Measurements from ENCODE around the gene ACKR1. TPM values are rescaled to one million over a fixed set of nuclear protein-coding genes. Genes with fewer than 3 reads are reported as not detected.

The ACKR1 gene
- total and polyA plus RNA-seq, 2 donors (not counting 1 experiment from before 2014, with no cell fraction given): not detected

DNA sequence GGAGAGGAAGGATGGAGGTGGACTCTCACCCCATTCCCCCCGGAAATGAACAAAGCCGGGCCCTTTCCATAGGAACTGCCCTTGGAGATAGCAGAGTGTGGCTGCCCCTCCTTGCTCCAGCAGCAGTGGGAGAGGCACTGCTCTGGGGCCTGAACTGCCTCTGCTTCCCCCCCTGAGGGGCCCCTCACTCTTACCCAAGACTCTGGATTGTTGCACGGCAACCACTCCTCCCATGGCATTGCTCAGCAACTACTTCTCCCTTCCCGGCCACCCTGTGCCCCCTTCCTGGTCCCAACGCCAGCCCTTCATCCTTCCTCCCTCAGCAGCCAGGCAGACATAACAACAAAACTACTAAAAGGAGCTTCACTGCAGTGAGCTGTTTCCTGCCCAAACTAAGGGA is 3.0 kb upstream of the ACKR1 start:
- no peaks in the 10 kb centered on the region for H3K9me3 ChIP-seq (ENCODE audit: control insufficient read depth, insufficient read depth, low read depth, low read length)
- no peaks in the 10 kb centered on the region for H3K4me1 ChIP-seq (ENCODE audit: control insufficient read depth, extremely low read depth, insufficient read depth, low read length)
- no peaks in the 10 kb centered on the region for H3K27me3 ChIP-seq (ENCODE audit: control insufficient read depth, insufficient read depth, low read length)
- no peak for DNase-seq (ENCODE audit: low read depth in 2 of 2)
- H3K36me3 ChIP-seq (ENCODE audit: control insufficient read depth, insufficient read depth, low read length): no peaks in the 10 kb centered on the region
- H3K4me3 ChIP-seq (replicated peaks in 1 of 4; ENCODE audit: control extremely low read depth in 1 of 4, insufficient read depth in 1 of 4, low read depth in 3 of 4, low read length in 4 of 4): no peak overlapping the region
- TF ChIP-seq, protein P1, sequence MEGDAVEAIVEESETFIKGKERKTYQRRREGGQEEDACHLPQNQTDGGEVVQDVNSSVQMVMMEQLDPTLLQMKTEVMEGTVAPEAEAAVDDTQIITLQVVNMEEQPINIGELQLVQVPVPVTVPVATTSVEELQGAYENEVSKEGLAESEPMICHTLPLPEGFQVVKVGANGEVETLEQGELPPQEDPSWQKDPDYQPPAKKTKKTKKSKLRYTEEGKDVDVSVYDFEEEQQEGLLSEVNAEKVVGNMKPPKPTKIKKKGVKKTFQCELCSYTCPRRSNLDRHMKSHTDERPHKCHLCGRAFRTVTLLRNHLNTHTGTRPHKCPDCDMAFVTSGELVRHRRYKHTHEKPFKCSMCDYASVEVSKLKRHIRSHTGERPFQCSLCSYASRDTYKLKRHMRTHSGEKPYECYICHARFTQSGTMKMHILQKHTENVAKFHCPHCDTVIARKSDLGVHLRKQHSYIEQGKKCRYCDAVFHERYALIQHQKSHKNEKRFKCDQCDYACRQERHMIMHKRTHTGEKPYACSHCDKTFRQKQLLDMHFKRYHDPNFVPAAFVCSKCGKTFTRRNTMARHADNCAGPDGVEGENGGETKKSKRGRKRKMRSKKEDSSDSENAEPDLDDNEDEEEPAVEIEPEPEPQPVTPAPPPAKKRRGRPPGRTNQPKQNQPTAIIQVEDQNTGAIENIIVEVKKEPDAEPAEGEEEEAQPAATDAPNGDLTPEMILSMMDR (conservative IDR thresholded peaks at IDR 0.05 in 1 of 2, IDR thresholded peaks at IDR 0.05 in 1 of 2; ENCODE audit: low read depth in 1 of 2, low read length in 2 of 2): no peak
- no peak for TF ChIP-seq EZH2 (IDR thresholded peaks at IDR 0.05; ENCODE audit: low read length, missing control alignments)
- H3K27ac ChIP-seq (ENCODE audit: insufficient read depth, low read length): no peak overlapping the region
- no peaks in the 10 kb centered on the region for H3K79me2 ChIP-seq (ENCODE audit: control insufficient read depth, insufficient read depth, low read length)
- no peak overlapping the region for H2AFZ ChIP-seq (ENCODE audit: low read length)
- no peaks in the 10 kb centered on the region for H4K20me1 ChIP-seq (ENCODE audit: control insufficient read depth, extremely low read depth, insufficient read depth, low read length)
- H3K9ac ChIP-seq (ENCODE audit: insufficient read depth, low read length): no peak overlapping the region
- no peak overlapping the region for H3K4me2 ChIP-seq (ENCODE audit: extremely low read depth, insufficient read depth, low read length)

DNA sequence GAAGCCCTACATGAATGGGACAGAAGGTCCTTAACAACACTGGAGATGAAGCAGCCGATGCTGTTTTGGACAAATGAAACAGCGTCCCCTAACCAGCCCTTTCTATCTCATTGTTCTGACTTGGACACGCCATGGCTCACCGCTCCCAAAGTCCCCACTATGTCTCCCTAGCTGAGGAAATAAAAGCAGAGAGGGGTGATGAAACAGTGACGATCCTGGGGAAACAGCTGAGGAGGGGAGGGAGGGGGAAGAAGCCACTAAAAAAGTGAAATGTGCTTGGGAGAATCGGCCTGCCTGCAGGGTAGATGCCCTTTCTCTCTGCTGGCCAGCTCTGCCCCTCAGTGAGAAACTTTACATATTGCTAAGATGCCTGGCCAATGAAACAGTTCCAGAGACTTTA is 1.1 kb upstream of the ACKR1 start:
- H3K79me2 ChIP-seq (ENCODE audit: control insufficient read depth, insufficient read depth, low read length): no peaks in the 10 kb centered on the region
- no peaks in the 10 kb centered on the region for H3K4me1 ChIP-seq (ENCODE audit: control insufficient read depth, extremely low read depth, insufficient read depth, low read length)
- no peak overlapping the region for H3K4me2 ChIP-seq (ENCODE audit: extremely low read depth, insufficient read depth, low read length)
- H2AFZ ChIP-seq (ENCODE audit: low read length): no peak overlapping the region
- H3K9ac ChIP-seq (ENCODE audit: insufficient read depth, low read length): no peak overlapping the region
- H3K9me3 ChIP-seq (ENCODE audit: control insufficient read depth, insufficient read depth, low read depth, low read length): no peaks in the 10 kb centered on the region
- no peak for TF ChIP-seq EZH2 (IDR thresholded peaks at IDR 0.05; ENCODE audit: low read length, missing control alignments)
- TF ChIP-seq, protein P1 (conservative IDR thresholded peaks at IDR 0.05 in 1 of 2, IDR thresholded peaks at IDR 0.05 in 1 of 2; ENCODE audit: low read depth in 1 of 2, low read length in 2 of 2): no peak
- DNase-seq (ENCODE audit: low read depth in 2 of 2): no peak
- peaks cover under 1% of the 10 kb centered on the region for H4K20me1 ChIP-seq (ENCODE audit: control insufficient read depth, extremely low read depth, insufficient read depth, low read length)
- H3K27me3 ChIP-seq (ENCODE audit: control insufficient read depth, insufficient read depth, low read length): peaks cover 2% of the 10 kb centered on the region
- H3K27ac ChIP-seq (ENCODE audit: insufficient read depth, low read length): no peak overlapping the region
- no peaks in the 10 kb centered on the region for H3K36me3 ChIP-seq (ENCODE audit: control insufficient read depth, insufficient read depth, low read length)
- no peak overlapping the region for H3K4me3 ChIP-seq (replicated peaks in 1 of 4; ENCODE audit: control extremely low read depth in 1 of 4, insufficient read depth in 1 of 4, low read depth in 3 of 4, low read length in 4 of 4)

DNA sequence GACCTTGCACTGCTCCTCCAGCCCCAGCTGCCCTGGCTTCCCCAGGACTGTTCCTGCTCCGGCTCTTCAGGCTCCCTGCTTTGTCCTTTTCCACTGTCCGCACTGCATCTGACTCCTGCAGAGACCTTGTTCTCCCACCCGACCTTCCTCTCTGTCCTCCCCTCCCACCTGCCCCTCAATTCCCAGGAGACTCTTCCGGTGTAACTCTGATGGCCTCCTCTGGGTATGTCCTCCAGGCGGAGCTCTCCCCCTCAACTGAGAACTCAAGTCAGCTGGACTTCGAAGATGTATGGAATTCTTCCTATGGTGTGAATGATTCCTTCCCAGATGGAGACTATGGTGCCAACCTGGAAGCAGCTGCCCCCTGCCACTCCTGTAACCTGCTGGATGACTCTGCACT is 550 bp downstream of the ACKR1 start:
- Histone ChIP-seq H3K4me2 (ENCODE audit: extremely low read depth, insufficient read depth, low read length) (no peak overlapping the region), H3K79me2 (ENCODE audit: control insufficient read depth, insufficient read depth, low read length) (no peaks in the 10 kb centered on the region), H3K27ac (ENCODE audit: insufficient read depth, low read length) (no peak overlapping the region), H3K27me3 (ENCODE audit: control insufficient read depth, insufficient read depth, low read length) (peaks cover 2% of the 10 kb centered on the region), H3K9ac (ENCODE audit: insufficient read depth, low read length) (no peak overlapping the region), H3K9me3 (ENCODE audit: control insufficient read depth, insufficient read depth, low read depth, low read length) (no peaks in the 10 kb centered on the region), H2AFZ (ENCODE audit: low read length) (no peak overlapping the region), H3K36me3 (ENCODE audit: control insufficient read depth, insufficient read depth, low read length) (no peaks in the 10 kb centered on the region), H4K20me1 (ENCODE audit: control insufficient read depth, extremely low read depth, insufficient read depth, low read length) (peaks cover 2% of the 10 kb centered on the region), H3K4me1 (ENCODE audit: control insufficient read depth, extremely low read depth, insufficient read depth, low read length) (no peaks in the 10 kb centered on the region), H3K4me3 (replicated peaks in 1 of 4; ENCODE audit: control extremely low read depth in 1 of 4, insufficient read depth in 1 of 4, low read depth in 3 of 4, low read length in 4 of 4) (no peak overlapping the region)
- no peak for DNase-seq (ENCODE audit: low read depth in 2 of 2)
- TF ChIP-seq, protein P1 (conservative IDR thresholded peaks at IDR 0.05 in 1 of 2, IDR thresholded peaks at IDR 0.05 in 1 of 2; ENCODE audit: low read depth in 1 of 2, low read length in 2 of 2): no peak
- TF ChIP-seq EZH2 (IDR thresholded peaks at IDR 0.05; ENCODE audit: low read length, missing control alignments): no peak

Data from fibroblast of lung (primary cell).